HG03432 (cell line): ENCODE measurements around the gene LGR6.

Source experiments
- ATAC-seq: cut with Tn5 transposase; IDR thresholded peaks from one replicate; pipeline ENCODE4 v1.9.1; 2021; ENCODE audit warnings: mild to moderate bottlenecking, moderate library complexity; ENCODE audit not compliant: unreplicated experiment

LGR6 gene

DNA sequence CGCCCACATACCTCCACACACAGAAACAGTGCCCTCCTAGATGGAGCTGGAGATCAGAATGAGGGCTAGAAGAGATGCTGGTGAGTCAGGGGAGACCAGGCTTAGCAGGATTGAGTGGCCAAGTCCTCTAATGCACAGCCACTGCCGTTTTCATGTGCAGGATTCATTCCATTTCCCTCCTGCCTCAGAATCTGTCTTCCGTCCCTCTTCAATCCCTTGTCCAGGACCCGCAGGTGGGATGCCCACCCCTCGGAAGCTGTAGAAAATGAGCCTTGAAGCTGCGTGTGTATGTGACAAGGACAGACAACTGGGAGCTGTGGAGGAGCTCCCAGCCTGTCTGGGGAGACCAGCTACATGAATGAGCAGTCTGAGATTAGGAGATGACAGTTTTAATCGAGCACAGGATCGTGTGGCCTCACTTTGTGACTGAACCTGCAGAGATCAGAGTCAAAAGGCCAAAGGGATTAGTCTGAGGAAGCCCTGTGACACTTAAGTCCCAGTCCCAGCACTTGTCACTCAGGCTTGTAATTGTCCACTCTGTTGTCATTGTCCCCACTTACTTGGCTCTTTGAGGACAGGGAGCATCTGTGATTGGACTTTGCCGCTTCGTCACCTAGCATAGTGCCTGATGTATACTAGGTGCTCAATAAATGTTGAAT, 22.0 kb downstream of the LGR6 start:
- ATAC-seq = no peak

DNA sequence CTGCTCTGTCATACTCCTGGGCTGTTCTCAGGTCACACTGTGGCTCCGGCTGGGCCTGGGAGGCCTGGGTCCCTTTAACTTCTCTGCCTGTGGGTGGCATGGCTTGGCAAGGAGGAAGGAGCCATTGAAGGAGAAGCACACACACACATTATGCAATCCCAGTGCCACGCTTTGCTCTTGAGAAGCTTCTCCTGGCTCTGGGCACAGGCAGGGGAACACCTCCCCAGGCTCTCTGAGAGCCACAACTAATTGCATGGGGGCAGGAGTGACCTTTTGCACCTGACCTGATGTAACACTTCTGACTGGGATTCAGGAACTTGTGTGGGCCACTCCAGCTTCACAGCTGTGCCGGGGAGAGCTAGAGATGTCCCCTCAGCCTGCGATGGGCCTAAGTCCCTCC, 23.1 kb downstream of the LGR6 start:
- no peak for ATAC-seq

DNA sequence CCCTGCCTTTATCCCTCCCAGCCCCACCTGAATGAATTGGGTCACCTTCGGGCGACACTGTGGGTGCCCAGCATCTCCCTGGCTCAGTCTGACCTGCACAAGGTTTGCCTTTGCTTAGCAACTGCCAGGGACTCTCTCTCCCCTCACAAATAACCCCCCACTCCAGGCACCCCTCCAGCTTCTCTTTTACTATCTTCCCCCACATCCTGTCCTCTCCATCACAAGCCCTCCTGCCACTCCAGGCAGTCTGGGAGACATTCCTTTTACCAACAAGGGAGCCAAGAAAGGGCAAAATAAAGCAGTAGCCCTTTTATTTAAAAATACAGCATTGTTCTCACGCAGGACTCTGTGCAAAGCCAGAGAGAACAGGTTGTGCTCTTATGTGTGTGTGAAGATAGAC, 23.9 kb downstream of the LGR6 start:
- ATAC-seq = no peak

DNA sequence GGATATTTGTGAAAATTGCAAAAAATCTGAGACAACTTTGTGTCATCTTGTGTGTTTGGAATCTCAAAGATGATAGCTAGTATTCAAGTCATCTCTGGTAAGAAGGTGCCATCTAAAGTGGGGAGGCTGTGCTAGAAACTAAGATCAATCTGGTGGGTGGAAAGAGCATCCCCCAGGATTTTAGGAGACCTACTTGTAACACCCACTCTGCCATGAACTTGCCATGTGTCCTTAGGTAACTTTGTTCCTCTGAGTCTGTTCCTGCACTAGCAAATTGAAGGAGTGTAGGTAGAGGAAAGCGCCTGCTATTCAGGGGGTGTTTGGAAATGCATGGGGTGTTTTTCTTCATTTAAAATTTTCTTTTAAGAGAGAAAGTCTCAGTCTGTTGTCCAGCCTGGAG, 24.4 kb downstream of the LGR6 start:
- ATAC-seq = no peak

DNA sequence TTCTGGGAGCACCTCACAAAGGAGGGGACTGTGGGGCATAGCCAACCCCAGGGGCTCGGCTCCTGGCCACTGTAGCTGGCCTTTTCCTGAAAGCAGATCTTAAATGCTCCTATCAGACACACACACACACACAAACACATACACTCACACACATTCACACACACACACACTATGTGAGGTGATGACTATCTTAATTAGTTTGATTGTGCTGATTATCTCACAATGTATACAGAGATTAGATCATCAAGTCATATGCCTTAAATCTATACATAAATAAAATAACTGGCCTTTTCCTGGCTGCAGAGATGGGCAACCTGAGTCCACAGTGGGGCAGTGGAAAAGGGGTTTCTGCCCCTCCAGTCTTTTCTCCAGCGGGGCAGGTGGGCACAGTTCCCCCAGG, 27.1 kb downstream of the LGR6 start:
- ATAC-seq = no peak

DNA sequence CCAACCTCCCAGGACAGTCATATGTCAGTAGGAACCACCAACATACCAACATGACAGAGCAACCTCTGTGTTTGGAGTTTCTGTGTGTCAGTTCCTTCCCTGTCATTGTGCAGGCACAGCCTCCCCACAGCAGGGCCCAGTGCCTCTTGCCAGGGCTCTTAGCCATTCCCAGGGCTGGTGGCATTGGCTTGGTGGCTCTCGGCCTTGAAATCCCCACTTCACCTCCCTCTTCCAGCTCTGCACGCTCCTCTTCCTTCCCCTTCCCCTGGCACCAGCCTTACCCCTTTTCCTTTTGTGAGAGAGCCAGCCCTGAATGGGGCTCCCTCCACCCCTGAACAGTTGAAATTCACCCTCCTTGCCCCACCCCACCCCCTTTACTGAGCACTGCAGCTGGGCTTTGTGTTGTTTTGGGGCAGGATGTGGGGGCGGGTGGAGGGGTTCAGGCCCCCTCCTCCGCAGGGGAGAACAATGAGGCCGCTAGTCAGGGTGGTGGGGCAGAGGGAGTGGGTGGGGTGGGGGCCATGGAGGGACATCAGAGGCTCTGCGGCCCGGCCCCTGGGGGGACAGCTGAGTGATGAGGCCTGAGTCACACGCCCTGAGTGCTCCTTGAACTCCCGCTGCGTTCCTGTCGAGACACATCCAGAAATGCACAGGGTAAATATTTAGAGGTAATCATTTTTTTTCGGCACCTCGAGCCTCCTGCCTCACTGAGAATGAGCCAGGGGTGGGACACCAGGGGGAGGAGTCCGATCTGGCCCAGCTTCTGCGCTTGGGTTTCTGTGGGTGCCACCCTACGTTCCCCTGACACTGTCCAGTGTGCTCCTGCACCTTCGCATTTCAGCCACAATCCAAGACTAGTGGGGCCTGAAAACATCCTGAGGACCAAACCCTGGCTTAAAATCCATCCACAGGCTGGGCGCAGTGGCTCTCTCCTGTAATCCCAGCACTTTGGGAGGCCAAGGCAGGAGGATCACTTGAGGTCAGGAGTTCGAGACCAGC, 28.6 kb downstream of the LGR6 start:
- ATAC-seq = no peak

DNA sequence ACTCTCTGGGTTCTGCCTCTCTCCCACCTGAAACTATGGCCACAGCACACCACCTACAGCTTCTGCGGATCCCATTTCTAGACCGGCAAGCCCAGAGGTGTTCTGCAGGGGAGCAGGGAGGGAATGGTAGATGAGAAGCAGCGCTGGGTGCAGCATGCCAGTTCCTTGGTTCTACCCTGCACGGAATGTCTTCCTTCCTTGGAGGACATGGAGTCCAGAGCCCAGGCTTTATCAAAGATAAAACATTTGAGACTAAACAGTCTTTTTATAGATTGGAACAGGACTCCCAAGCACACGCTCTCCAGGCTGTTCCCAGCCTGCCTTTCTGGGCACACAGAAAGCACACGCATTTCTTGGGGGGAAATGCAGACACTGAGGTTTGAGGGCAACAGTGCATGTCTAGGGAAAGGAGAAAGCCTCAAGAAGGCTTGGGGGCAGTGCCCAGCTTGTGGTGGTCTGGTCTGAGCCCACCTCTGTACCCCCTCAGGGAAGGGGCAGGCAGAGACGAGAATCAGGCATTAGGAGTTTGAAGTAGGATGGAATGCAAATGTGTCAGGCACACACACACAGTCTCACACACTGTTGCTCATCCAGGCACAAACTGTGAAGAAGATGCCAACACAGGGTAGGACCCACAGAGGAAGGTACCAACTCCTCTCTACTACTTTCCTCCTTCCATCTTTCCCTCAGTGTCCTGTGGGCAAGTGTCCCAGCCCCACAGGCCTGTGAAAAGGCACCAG, 29.7 kb downstream of the LGR6 start:
- ATAC-seq = no peak

DNA sequence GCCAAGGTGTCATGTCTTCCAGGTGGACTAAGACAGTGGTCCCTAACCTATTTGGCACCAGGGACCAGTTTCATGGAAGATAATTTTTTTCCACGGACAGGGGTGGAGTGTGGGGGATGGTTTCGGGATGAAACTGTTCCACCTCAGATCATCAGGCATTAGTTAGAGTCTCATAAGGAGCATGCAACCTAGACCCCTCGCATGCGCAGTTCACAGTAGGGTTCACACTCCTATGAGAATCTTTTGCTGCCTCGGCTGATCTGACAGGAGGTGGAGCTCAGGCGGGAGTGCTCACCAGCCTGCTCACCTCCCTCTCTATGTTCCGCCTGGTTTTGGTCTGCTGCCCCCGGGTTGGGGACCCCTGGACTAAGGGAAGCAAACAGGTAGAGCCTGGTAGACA, 30.9 kb downstream of the LGR6 start:
- no peak for ATAC-seq

DNA sequence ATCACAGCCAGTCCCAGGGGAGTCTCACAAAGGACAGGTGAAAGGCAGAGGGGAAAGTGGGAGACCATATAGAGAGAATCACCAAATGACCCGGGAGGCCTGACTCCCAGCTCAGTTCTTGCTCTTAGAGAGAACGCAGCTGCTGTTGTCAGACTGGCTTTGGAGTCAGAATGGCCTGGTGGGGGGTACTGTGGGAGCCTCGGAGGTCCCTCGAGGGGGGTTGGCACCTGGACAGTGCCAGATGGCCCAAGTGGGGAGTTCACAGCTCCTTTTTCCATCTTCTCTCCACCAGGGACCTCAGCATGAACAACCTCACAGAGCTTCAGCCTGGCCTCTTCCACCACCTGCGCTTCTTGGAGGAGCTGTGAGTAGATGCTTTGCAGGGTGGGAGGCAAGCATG, 31.5 kb downstream of the LGR6 start:
- ATAC-seq = no peak

DNA sequence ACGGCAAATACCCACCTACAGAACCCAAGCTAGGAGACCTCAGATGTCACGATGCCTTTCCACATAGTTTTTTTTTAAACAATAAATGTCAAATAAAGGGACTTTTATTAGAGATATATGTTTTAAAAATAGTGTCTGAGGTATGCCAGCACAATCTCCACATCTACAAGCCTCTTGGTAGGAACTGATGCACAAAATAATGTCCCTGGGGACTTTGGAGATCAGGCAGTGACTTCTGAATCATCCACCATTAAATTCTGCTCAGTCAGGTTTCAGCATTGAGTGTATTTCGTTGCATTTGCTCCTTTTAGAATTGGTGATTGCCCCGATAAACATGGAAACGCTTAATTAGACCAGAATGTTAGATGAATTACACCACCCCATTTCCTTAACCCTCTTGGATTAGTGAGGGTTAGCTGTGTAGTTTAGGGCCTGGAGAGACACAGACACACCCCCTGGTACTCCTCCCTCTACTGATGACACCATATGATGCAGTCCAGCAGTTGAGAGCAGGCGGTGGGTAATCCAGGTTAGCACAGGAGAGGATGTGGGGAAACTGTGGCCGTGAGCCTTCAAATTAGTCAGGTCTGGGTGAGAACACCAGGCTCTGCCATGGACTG, 33.6 kb downstream of the LGR6 start:
- ATAC-seq = no peak

DNA sequence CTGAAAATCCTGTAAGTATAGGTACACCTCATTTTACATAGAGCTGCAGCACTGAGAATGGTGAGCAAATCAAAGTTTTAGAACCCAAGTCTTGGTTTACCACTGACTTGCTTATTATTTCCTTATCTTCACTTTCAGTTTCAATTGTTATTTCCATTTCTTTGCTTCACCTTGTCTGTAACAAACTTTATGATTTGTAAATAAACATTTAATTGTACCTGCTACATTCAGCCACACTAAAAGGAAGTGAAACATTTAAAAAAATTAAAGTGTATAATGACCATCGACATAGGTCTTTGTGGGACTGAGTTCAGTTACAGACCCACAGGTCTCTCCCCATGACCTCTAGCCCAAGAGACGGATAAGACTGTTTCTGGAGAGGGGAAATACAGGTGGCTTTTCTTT, 34.4 kb downstream of the LGR6 start:
- ATAC-seq = no peak

DNA sequence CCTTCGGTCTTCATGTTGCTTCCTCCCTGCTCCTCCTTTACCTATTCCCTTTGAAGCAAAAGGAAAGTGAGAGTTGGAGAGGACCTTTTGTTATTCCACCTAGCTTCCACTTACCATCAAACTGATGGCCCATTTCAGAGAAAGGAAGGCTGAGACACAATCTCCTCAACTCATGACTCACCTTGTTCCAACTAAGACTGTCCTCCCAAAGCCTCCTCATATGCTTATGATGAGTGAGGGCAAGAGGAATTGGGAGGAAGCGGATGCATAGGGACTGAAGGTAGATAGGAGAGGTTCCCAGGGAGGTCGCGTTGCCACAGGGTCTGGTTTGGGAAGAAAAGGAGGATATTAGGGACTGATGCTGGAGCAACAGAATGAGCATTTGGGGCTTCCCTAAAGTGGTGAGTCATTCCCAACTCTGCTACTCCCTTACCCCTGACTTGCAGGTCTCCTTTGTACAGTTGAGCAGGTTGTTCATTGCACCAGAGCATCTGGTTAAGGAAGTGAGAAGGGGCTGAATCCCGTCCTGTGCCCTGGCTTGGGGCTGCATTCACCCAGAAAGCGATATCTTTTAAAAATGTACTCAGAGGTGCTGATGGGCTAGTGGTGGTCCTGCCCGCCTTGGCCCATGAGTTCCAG, 35.0 kb downstream of the LGR6 start:
- no peak for ATAC-seq

DNA sequence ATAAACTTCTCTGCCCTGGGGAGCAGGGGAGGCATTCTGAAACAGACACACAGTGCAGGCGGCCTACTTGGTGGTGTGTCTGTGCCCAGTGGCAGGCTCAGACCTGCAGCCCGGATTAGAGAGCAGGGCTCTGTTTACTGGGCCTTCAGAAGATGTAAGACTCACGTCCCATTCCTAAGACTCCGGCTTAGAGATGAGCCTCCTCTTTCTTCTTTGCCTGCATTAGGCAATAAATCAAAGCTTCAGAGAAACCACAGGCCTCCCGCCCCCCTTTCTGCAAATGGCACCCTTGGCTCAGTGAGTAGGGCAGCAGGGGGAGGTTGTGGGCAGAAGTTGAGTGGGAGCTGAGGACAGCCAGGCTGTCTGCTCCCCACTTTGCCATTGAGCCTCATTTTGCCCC, 35.8 kb downstream of the LGR6 start:
- ATAC-seq = no peak

DNA sequence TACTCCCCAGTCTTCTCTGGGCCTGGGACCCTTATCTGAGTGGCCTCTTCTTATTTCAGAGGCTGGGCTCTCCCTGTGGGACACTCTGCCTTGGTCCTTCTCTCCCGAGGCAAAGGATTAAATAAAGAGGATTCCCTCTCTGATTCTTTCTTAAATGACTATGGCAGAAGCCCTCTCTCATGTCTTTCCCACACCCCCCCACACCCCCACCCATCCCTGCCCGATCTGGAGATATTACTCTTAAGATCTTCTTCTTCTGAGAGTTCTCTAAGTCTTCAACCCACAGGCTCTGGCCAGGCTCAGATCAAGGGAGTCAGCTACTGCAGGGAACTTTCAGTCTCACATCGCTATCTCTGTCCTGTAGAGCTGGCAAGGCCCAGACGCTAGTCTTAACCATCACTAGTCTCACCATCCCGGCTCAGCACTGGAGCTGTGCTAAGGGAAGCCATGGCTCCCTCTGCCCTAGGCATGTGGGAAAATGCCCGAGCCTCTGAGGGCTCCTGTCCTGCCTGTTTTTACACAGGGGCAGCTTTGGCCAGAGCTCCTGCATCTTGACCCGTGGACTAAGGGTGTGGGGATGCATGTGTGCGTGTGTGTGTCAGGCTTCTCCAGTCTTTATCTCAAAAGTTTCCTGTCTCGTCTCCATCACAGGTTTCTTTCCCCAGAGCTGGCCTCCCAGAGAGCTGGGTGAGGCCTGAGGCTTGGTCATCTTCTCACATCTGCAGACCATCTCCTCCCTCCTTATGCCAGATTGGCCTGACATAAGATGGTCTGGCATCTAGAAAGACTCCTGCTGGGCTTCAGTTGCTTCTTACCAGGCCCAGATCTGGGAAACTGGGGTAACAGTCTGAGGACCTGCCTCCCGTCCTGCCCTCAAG, 36.7 kb downstream of the LGR6 start:
- ATAC-seq = no peak

DNA sequence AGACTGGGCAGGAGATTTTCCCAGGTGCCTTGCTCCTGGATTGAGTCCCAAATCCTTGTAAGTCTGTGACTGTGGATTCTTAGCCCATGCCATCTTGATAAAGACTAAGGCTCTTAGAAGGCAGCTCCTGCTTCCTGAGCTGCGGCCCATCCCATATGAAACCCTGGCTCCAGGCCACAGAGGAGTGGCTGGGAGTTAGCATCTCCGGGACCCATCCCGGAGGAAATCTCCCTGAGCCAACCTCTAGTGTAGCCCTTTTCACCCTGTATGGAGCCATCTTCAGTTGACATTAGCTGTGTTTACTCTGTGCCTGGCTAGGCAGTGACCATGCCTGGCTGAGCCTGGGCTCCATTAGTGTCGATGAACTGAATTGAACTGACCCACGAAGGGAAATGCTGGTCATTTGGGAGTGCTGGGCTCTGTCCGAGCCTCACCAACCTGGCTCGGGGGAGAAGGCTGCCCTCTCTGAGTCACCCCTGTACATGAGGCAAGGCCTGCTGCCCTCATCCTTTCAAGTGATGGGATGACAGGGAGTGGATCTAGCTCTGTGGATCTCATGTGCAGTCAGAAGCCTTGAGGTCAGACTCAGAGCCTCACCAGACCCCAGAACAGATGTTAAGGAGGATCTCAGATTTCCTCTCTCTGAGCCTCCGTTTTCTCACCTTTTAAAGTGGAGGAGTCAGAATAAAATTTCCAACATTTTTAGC, 37.5 kb downstream of the LGR6 start:
- no peak for ATAC-seq

DNA sequence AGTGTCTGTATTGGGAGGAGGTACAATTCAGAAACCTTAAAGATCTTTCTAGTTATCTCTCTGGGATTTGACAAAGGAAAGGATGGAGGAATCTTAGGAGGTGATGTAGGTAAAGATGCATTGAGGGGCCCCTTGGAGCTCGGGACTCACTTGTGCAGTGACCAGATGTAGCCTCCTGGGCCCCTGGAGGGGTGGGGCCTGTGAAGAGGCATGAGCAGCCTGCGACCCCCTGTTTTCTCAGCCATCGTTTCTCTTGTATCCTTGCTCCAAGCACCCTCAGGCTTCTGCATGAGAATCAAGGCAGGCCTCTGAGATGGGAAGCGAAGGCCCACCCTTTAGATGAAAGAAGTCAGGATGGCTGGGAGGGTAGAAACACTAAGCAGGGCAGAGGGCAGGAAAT, 39.6 kb downstream of the LGR6 start:
- no peak for ATAC-seq

DNA sequence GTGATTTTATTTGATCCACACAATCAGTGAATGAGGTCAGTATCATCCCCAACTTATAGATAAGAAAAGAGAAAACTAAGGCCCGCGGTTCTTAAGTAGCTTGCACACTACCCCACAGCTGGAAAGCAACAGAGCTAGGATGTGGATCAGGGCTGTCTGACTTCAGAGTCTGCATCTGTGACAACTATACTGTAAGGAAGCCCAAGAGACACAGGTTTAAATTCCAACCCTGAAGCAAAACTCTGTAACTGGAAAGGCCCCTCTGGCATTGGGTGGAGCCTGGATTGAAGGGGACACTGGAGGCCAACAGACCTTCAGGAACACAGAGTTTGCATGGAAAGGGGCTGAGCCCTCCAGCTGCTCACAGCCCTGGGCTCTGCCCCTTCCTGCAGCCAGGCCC, 40.2 kb downstream of the LGR6 start:
- ATAC-seq = no peak

DNA sequence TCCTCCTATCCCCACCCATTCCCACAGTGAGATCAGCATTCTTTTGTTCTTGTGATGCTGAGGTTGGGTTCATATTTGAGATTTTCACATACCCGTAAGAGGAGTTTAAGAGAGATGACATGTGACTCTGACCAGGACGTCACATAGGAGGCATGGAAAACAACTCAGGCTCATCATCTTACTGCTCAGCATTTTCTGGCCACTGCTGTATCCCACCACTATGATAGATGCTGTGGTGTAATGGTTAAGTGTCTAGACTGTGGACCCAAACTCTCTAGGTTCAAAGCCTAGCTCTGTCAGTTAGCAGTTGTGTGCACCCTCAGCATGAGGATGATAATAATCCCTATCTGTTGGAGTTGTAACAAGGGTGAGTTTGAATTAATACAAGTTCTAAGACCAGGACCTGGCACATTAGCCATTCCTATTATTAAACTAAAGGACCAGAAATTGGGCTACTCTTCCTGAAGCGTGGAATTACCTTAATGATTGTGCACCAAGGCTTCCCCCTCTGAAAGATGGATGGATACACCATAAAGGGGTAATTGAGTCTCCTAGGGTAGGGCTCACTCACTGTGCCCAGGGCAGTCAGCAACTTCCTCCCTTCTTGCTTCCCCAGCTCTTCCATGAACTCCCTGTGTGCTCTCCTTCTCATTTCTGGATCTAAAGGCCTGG, 40.9 kb downstream of the LGR6 start:
- no peak for ATAC-seq
